HL-60 (cell line): ENCODE measurements around the gene HYDIN.

Experiments used
- CTCF ChIP-seq: IDR thresholded peaks from one replicate; pipeline ENCODE4 v1.5.1; 2011; ENCODE audit warnings: low read length, control low read depth, inconsistent platforms; ENCODE audit not compliant: insufficient read depth
- POLR2AphosphoS5 ChIP-seq: IDR thresholded peaks from 2 replicates; pipeline ENCODE4 v1.6.1; 2012; ENCODE audit warnings: low read depth

DNA sequence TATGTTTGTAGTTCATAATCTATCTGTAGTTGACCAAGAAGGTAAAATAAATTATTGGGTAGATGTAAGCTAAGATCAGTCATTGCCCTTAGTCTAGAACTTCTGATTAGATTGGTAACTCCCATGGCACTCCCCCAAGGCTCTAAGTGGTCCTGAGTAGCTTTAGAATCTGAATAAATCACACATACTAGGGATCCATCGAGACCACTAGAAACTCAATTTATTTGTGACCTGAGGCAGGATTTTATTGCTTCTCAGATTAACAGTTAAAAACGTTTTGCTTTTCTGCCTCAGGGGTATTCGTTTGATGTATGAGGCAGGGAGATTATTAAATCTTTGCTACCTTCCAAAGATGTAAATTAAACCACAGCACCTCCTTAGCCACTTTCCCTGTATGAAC, 33.8 kb upstream of the HYDIN start:
- TF ChIP-seq CTCF, result no peak
- no peak for TF ChIP-seq POLR2AphosphoS5
